ENCODE results near the gene DYNLT4. TPM values are rescaled to one million over a fixed set of nuclear protein-coding genes. Genes with fewer than 3 reads are reported as not detected.
"Not testable (repeated sequence)": the region's sequence is repeated elsewhere in the genome, so short reads cannot be mapped to it uniquely, and the experiment has no call there.

The DYNLT4 gene
- polyA plus RNA-seq, 3 donors, result 0.25 to 0.74 TPM; not detected in 1

DNA sequence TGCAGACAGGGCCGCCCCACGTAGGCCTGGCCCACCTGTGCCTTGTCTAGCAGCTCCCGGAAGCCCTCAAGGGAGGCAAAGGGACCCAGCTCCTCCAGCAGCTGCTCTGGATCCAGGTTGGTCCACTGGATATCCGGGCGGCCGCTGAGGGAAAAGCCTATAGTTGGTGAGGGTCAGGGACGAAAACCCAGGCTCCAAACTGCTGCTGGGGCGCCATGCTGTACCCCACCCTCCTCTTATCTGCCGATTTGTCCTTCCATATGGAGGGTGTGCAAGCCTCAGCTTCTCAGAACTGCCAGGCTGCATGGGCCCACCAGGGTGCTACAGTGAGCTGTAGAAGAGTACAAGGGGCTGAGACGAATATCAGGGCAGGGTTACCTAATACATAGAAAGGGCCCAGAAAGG, 23.8 kb upstream of the DYNLT4 start:
- H3K27ac ChIP-seq (ENCODE audit: low read depth, low read length), result no peak overlapping the region
- WGBS, 3 donors, result 81 to 88% (median 87%) methylated on average over 10 of the region's 10 CpGs

DNA sequence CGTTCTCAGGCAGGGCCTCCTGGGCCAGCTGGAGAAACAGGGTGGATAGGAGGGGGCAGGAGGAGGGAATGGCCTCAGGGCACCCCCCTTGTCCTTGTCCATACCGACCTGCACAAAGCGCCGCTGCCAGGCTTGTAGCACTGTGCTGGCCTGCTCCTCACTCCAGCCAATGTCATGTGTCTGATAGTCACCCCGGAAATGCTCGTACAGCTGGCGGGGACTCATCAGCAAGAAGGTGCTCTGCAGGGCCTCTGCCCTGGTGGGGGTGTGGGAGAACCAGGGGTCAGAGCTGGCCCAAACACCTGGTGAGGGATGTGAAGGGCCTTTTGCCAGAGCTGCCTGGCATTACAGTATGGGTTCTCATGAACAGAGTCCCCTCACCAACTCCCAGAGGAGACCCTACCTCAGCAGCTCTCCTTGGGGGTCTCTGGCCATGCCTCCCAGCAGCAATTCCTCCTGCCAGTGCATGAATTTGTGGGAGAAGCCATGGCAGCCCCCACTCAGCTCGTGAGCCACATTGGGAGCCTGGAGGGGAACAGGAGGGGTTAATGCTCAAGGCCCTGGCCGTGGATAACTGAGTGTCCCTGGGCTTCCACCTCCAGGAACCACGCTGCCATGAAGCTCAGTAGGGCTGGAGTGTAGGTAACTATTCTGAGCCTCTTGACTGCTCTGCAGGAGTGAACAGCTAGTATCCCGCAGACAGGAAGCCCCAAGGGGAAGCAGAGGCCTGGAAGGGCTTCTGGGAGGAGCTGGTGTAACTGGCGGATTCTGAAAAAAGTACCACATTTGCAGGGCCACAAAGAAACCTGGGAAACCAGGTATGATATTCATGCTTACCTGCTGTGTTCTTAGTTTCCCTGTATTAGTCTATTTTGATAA, 22.6 kb upstream of the DYNLT4 start:
- no peak overlapping the region for H3K27ac ChIP-seq (ENCODE audit: low read depth, low read length)
- 72 to 81% (median 72%) methylated on average over 12 of the region's 12 CpGs for WGBS, 3 donors

DNA sequence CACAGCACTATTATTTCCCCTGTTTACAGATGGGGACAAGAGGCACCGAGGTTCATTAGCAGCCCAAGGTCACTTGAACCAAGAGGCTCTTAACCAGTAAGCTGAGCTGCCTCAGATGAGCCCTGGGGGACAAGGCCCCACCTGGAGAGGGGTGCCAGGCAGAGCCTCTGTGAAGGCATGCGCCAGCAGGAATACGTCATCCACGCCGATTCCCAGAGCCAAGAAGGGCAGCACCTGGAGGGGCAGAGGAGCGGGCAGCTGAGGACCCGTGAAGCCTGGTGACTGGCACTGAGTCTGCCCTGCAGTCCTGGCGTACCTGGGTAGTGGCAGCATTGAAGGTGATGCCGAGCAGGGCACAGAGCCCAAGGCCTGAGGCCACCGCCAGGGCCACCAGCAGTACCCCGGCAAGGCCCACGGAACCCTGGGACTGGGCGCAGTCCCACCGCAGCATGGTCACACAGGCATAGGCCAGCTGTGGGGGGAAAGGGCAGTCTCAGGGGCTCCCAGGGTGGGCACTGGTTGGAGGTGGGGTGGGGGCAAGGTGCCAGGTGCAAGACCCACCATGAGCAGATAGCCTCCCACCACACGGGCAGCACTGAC, 21.8 kb upstream of the DYNLT4 start:
- 89 to 96% (median 92%) methylated on average over 15 of the region's 15 CpGs for WGBS, 3 donors

DNA sequence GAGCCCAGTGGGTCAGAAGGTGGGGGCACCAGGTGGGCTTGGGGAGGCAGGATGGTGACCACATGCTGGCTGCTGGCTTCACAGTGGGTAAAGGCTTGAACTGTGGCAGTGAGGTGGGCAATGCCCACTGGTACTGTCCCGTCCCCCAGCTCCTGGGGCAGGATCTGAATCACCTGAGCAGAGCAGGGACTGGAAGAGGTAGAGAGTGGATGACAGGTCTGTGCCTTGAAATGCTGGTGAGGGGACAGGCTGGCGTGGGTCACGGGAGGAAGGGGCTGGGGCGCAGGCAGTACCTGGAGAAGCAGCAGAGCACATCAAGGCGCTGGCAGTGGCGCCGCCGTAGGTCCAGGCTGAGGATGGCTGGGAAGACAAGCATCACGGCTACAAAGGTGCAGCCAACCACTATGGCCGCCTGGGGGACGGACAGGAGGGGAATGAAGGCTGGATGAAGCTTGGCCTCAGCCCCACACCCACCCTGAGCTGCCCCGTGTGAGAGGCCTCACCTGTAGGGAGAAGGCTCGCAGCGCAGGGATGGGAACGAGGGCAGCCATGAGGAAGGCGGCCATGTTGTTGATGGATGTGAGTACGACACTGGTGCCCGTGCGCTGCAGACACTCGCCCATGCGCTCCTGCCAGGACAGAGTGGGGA, 21.0 kb upstream of the DYNLT4 start:
- 91 to 97% (median 94%) methylated on average over 21 of the region's 21 CpGs for WGBS, 3 donors
- no peak overlapping the region for H3K27ac ChIP-seq (ENCODE audit: low read depth, low read length)

More for the DNA sequence above, 21.8 kb upstream of the DYNLT4 start:
- no peak overlapping the region for H3K27ac ChIP-seq (ENCODE audit: low read depth, low read length)

DNA sequence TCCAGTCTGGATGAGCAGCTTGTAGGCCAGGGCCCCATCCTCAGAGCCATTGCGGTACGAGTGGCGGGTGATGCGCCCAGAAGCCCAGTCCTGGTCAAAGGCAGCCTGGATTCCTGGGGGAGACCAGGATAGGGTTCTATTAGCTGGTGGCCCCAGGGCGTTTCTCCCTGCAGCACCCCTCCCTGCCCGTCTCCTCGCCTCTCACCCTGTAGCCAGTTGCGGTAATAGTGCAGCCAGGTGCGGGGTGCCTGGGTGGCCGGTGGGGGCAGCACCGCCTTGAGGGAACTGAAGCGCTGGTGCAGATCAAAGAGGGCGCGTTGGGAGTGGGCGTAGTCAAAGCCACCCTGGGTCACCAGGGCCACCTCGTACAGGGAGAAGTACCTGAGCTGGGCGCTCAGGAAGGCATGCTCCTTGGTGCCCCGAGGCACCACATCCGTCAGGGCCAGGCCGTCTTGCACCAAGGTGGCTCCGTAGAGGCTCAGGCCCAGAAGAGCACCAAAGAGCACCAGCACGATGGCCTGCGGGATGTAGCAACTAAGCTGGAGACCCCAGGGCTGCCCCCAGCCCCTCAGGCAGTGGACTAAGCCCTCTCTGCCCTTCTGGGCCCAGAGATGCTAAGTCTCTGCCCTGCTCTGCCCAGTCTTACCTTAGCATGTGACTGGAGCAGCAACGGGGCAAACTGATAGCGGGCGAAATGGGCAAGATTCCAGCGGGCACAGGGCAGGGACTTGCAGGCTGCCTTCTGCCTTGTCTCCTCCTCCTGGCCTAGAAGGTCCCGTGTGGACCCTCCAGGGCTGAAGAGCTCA, 20.2 kb upstream of the DYNLT4 start:
- WGBS, 3 donors, result 85 to 92% (median 90%) methylated on average over 27 to 28 of the region's 28 CpGs
- H3K27ac ChIP-seq (ENCODE audit: low read depth, low read length), result no peak overlapping the region

DNA sequence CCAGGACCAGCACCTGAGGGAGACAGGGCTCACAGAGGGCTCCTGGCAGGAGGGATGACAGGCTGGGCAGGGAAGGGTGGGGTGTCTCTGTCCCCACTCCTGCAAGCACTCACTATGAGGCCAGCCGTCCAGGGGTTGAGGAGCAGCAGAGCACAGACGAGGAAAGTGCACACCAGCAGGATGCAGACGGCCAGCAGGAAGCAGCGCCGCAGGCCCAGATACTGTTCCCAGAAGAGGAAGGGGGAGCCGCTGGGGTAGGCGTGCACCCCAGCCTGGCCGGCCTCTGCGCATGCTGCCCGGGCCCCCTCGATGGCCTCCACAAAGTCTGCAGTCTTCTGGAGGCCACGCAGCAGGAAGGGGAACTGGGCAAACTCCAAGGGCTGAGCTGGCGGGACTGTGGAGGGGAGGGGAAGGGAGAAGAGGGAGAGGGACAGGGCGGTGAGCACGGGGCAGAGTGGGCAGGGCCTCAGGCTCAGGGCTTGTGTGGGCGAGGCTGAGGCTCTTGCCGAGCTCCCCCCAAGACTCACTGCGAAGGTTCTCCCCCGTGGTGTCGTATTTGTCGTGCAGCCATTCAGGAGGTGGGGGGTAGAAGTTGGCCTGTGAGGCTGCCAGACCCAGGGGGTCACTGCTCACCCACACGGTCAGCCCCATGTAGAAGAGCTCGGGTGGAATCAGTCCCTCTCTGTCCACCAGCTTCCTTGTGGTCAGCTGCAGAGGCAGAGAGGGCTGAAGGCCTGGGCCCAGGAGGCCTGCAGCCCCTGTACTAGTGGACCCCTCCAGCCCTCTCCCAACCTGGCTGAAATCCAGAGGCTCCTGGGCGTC, 19.4 kb upstream of the DYNLT4 start:
- H3K27ac ChIP-seq (ENCODE audit: low read depth, low read length), result no peak overlapping the region

DNA sequence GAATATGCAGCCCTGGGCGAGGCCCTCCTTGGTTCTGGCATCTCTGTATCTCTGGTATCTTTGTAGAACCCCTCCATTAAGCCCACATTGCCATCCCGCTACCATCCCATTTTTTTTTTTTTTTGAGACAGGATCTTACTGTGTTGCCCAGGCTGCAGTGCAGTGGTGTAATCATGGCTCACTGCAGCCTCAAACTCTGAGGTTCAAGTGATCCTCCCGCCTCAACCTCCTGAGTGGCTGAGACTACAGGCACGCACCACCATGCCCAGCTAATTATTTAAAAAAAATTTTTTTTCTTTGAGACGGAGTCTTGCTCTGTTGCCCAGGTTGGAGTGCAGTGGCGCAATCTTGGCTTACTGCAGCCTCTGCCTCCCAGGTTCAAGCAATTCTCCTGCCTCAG, 17.2 kb upstream of the DYNLT4 start:
- not testable (repeated sequence) for H3K27ac ChIP-seq (ENCODE audit: low read depth, low read length)
- WGBS, 3 donors, result 92 to 95% (median 94%) methylated on average over 6 of the region's 6 CpGs

More for the DNA sequence above, 19.4 kb upstream of the DYNLT4 start:
- WGBS, 3 donors, result 21 to 66% (median 30%) methylated on average over 23 to 24 of the region's 24 CpGs

DNA sequence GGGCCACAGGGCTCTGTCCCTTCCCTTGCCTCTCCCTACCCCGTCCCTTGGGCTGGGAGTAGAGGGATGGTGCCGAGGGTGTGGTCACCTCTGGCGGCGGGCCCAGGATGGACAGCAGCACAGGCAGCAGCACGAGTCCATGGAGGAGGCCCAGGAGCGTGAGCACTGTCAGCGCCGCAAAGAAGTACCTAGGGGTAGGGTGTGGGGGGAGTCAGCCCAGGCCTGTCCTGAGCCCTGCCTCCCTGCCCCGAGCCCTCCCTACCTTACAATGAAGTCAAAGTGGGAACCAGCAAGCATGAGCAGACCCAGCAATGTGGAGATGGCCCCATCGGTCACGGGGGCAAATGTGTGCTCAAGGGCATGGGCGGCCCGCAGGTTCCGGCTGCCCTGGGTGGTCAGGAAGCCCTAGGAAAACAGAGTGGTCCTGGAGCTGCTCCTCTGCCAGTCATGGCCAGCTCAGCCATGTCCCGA, 15.9 kb upstream of the DYNLT4 start:
- WGBS, 3 donors, result 84 to 88% (median 87%) methylated on average over 14 to 15 of the region's 15 CpGs
- no peak overlapping the region for H3K27ac ChIP-seq (ENCODE audit: low read depth, low read length)

DNA sequence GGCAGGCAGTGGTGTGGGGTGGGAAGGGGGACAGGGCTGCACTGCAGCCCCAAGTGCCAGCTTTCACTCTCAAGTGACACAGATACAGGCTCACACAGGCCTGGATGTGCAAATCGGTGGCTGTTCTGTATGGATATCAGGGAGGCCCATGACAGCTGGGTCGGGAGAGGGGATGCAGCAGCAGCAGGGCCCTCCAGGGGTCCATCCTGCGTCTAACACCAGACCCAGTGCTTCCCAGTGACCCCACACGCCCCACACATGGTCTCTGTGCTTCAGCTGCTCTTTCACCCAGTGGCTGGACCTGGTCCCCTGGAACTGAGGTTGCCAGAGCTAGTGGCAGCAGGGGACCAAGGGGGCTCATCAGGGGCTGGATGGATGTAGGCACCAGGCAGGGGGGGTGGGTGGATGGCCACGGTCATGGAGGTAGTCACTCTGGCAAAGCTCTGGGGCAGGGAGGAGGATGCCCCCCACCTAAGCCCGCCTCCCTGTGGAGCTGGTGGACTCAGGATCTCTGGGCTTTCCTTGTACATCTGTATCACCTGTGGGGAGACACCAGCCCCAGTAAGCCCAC, 15.1 kb upstream of the DYNLT4 start:
- WGBS, 3 donors, result 85 to 95% (median 87%) methylated on average over 6 of the region's 6 CpGs
- H3K27ac ChIP-seq (ENCODE audit: low read depth, low read length), result no peak overlapping the region

DNA sequence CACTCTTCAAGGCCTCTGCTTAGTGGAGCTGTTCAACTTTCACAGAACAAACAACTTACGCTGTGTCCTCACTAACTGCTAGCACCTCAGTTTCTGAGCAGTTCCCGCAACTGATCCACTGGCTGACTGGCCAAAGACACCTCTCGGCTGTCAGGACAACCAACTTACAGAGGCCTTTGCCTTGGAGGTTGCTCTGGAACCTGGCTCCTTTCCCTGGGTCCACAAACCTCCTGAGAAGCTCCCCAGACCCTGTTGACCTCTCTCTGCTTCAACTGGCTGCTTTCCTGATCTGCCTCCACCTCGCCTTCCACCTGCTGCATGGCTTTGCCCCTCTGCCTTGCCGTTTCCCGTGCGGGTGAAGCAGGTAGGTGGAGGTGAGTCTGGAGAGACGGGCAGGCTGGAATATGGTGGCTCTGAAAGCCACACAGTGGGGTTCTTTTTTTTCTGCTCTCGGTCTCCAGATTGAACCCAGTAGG, 14.1 kb upstream of the DYNLT4 start:
- H3K27ac ChIP-seq (ENCODE audit: low read depth, low read length), result no peak overlapping the region
- whole genome bisulfite sequencing, 3 donors, result 77 to 93% (median 93%) methylated on average over 9 of the region's 9 CpGs

DNA sequence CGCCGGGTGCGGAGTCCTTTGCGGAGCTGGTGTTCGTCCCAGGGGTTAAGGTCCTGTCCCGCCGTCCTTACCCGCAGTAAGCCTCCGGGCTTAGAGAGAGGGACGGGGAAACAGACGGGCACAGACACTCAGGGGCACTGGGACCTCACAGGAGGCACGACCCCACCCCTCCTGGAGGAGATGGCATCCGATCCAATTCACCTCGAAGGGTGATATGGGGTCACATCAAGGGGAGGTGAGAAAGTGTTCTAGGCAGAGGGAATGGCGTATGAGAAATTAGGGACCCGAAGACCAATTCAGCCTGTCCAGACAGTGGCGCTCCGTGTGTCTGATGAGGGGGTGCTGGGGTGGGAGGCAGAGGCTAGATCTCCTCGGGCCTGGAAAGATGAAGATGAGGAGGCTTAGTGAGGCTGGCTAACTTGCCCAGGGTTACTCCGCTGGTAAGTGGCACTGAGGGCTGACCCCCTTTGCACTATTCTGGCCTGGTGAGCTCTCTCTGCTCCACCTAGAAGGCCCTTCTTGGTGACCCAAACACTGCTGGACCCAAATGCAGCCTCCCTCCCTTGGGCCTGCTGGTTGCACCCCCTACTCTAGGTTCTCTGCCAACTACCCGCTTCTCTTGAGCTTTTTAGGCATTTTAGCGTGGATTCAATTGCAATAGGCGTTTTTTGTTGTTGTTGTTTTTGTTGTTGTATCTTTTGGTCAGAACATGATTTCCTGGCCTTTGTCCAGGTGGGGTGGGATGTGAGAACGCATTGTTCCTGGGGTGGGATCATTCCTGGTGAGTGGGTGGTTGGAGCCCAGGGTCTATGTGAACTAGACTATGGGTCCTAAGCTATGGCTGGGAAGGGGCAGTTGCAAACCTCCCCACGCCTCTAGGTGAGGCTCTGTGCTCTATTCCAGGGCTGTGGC, 13.4 kb upstream of the DYNLT4 start:
- WGBS, 3 donors, result 23 to 26% (median 24%) methylated on average over 25 of the region's 25 CpGs
- no peak overlapping the region for H3K27ac ChIP-seq (ENCODE audit: low read depth, low read length)

DNA sequence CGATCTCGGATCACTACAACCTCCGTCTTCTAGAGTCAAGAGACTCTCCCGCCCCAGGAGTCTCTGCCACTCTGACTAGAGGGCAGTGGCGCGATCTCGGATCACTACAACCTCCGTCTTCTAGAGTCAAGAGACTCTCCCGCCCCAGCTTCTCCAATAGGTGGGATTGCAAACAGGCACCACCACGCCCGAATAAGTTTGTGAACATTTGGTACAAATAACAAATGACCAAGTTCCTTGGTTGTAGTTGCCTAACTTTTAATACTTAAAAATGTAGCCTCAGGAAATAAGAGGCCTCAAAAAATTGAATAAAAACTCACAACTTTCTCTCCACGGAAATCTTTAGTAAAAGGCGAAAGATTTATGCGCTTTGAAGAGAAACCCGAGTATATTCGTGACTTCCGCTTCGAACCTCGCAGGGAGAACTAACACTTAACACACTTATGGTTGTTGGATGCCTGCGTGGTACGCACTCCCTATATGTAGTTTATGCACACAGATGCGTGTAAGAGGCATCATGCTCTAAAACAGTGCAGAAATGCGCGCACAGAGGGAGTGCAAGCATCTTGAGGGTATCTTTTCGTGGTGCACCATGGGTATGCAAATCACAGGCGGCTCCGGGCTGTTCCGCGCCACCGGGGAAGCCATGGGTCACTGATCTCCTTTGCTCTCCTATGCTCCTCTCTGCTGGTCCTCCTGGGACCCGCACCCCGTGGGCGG, 12.6 kb upstream of the DYNLT4 start:
- peak overlapping the region; percentile 83 for H3K27ac ChIP-seq (ENCODE audit: low read depth, low read length)
- WGBS, 3 donors, result 1 to 2% (median 1%) methylated on average over 33 of the region's 33 CpGs

DNA sequence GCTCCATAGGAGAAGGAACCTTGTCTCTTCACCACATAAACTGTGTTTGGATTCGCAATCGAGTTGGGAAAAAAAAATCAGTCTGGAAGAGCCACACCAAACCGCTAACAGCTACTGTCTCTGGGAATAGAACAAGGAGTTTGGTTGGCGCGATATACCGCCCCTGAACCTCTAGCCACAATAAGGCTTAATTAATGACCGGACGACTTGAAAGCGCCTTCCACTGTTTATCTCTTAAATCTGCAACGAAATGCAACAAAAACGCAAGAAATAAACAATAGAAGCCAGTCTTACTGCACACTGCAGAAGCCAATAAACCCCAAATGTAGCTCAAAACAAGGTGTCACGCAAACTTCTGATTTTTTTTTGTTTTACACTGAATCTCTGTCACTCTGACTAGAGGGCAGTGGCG, 12.1 kb upstream of the DYNLT4 start:
- peak overlapping the region; percentile 6 for H3K27ac ChIP-seq (ENCODE audit: low read depth, low read length)
- 1 to 3% (median 1%) methylated on average over 13 of the region's 13 CpGs for WGBS, 3 donors

DNA sequence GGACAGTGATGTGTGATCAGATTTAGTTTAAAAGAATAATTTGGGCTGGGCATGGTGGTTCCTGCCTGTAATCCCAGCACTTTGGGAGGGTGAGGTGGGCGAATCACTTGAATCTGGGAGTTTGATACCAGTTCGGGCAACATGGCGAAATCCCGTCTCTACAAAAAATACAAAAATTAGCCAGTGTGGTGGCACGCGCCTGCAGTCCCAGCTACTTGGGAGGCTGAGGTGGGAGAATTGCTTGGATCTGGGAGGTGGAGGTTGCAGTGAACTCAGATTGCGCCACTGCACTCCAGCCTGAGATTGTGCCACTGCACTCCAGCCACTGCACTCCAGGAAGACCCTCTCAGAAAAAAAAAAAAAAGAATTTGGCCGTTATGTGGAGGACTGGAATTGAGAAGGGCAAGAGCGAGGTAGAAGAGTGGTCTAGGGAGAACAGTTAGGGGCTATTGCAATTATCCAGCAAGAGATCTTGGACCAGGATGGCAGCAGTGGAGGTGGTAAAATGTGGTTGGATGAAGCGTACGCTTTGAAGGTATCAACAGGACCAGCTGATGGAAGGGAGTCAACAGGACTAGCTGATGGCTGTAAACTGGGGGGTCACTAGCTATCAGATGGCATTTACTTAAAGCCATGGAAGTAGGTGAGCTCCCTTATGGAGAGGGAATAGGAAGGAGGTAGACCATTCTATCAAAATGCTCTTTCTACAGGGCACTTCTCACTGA, 10.8 kb upstream of the DYNLT4 start:
- no peak overlapping the region for H3K27ac ChIP-seq (ENCODE audit: low read depth, low read length)
- WGBS, 3 donors, result 92 to 96% (median 94%) methylated on average over 11 of the region's 11 CpGs

DNA sequence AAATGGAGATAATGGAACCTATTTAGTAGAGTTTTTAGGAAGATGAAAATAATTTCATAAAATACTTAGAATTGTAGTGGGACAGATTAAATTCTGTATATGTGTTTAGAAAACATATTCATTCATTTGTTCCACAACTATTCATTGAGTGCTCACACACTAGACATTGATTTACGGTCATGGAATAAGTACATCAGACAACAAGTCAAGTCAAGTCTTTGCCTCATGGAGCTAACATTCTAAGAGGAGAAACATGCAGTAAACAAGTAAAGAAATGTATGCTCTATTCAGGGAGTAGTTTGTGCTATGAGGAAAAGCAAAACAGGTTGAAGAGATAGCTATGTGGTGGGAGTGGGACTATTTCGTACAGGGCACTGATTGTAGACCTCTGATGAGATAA, 10.2 kb upstream of the DYNLT4 start:
- 76 to 94% (median 93%) methylated on average over 2 of the region's 2 CpGs for WGBS, 3 donors
- H3K27ac ChIP-seq (ENCODE audit: low read depth, low read length), result no peak overlapping the region

All from adipose tissue (tissue), 3 donors.